Bronchus fibroblast of lung (primary cell): ENCODE data around the gene TRIM69. TPM values are rescaled to one million over a fixed set of nuclear protein-coding genes. Genes with fewer than 3 reads are reported as not detected.

Experiments used
- total RNA-seq: library from RNA; depleted of rRNA; stranded (reverse); fragments of >200 nt; gene quantifications from 2 replicates; pipeline ENCODE4 v1.2.3, GENCODE V29; 2015

The TRIM69 gene
- 13.6 and 15.8 TPM in 2 replicates for total RNA-seq

GRCh38 chr15:44736181-44736765 lies at the start of gene TRIM69:
Gene TRIM69 (plus strand): TSS chr15:44736528. CDS start chr15:44736705, 177 bp downstream.

GRCh38 chr15:44711096-44711742 lies 25.1 kb upstream of the TRIM69 start, which contains the start of the genes B2M and PATL2:
Gene B2M (plus strand): TSS chr15:44711517. CDS start chr15:44711547, 30 bp downstream.
Gene PATL2 (minus strand): TSS chr15:44711323. CDS start chr15:44676490, 34,833 bp downstream.

Other genes with a start within 250 kb of the TRIM69 start
- 23.5 and 28.6 TPM in 2 replicates for gene EIF3J, start 199.4 kb upstream of the TRIM69 start, total RNA-seq
- gene SPG11, start 72.9 kb upstream of the TRIM69 start, total RNA-seq, result 28.1 and 37.0 TPM in 2 replicates
- gene PATL2, start 25.2 kb upstream of the TRIM69 start, total RNA-seq, result 0.59 TPM in 1 of 2 replicates, not detected in the other
- gene B2M, start 25.0 kb upstream of the TRIM69 start, total RNA-seq, result 1,041 and 1,099 TPM in 2 replicates
- gene TERB2, start 220.2 kb downstream of the TRIM69 start, total RNA-seq, result not detected in 2 replicates